Esophagus squamous epithelium (tissue), 5 donors: ENCODE results near the gene WNT7B. TPM values are rescaled to one million over a fixed set of nuclear protein-coding genes. Genes with fewer than 3 reads are reported as not detected.
A peak's percentile ranks its signal among the peaks of the same experiment; 100 is the strongest.

Experiments
- DNase-seq: peaks from one replicate; lab custom pipeline; 2025; lab: John Stamatoyannopoulos, UW
- H3K27ac ChIP-seq, 4 donors: fragments of 200-600 bp; sonication (generic); one replicate each; pipeline ENCODE4 v1.5.1; 2016 to 2019; ENCODE audit warnings: mild to moderate bottlenecking in 1 of 4
- H3K27me3 ChIP-seq, 4 donors: fragments of 200-600 bp; sonication (generic); 1 replicate in 3 of 4; 2 replicates in 1 of 4; pipeline versions ENCODE4 v1.5.1 to v1.6.0; 2017 to 2021; ENCODE audit warnings: antibody characterized with exemption in 1 of 4
- H3K36me3 ChIP-seq, 3 donors: fragments of 200-600 bp; sonication (generic); one replicate each; pipeline ENCODE4 v1.5.1; 2016 to 2019
- H3K4me1 ChIP-seq, 3 donors: fragments of 200-600 bp; sonication (generic); one replicate each; pipeline ENCODE4 v1.5.1; 2017 to 2019
- H3K4me3 ChIP-seq, 4 donors: fragments of 200-600 bp; sonication (generic); 1 replicate in 3 of 4; 2 replicates in 1 of 4; pipeline ENCODE4 v1.5.1; 2016 to 2019; ENCODE audit warnings: mild to moderate bottlenecking in 2 of 4, moderate library complexity in 1 of 4
- H3K9me3 ChIP-seq, 3 donors: fragments of 200-600 bp; sonication (generic); one replicate each; pipeline ENCODE4 v1.5.1; 2016 to 2019
- CTCF ChIP-seq, 6 experiments: fragments of 450-650 bp in 4 of 6; fragments of 200-600 bp in 2 of 6; sonication (generic) in 2 of 6; IDR thresholded peaks; one replicate each; pipeline ENCODE4 v1.5.1; 2016 to 2019; ENCODE audit warnings: antibody characterized with exemption in 6 of 6, mild to moderate bottlenecking in 4 of 6, moderate library complexity in 4 of 6
- POLR2A ChIP-seq, 4 donors: fragments of 450-650 bp; IDR thresholded peaks; one replicate each; pipeline ENCODE4 v1.6.1; 2017; ENCODE audit warnings: antibody characterized with exemption in 4 of 4, mild to moderate bottlenecking in 4 of 4, moderate library complexity in 3 of 4
- WGBS, 2 donors: methylation state at CpG; one replicate each; pipeline ENCODE4 v1.1.5; 2018; 5-methylcytosine and 5-hydroxymethylcytosine counted together
- intact Hi-C: fragments of 100-400 bp; cut with DNase I; formaldehyde crosslinking; loops from one replicate; pipeline ENCODE4 v1.15.0; 2022
- total RNA-seq, 4 donors: library from RNA; depleted of rRNA; stranded (reverse); fragments of >200 nt; gene quantifications; one replicate each; pipeline ENCODE4 v1.1.0, GENCODE V29; 2016
- donor health status: DM: yes; HTN: yes; CAD: no.

The WNT7B gene
- total RNA-seq, 4 donors from 2014 or later = 10.6 to 27.0 (median 16.1) TPM

GRCh38 chr22:45934659-45935341 is 42.2 kb downstream of the WNT7B start:
- Histone ChIP-seq H3K4me1 (peaks cover 12 to 21% (median 14%) of the 10 kb centered on the region in 3 donors), H3K9me3 (no peaks in the 10 kb centered on the region), H3K27ac (peak overlapping the region; percentile 56 to 82 (median 68)), H3K27me3 (peaks cover 0 to 57% (median 0%) of the 10 kb centered on the region in 4 donors), H3K4me3 (peak overlapping the region in 3 of 4 donors; percentile 8 to 39 (median 22)), H3K36me3 (peaks cover 0 to 12% (median 0%) of the 10 kb centered on the region in 3 donors)
- DNase-seq = no peak
- TF ChIP-seq POLR2A (IDR thresholded peaks at IDR 0.05) (no peak), CTCF (IDR thresholded peaks at IDR 0.05) (no peak)
- WGBS, 2 donors = 19 to 27% methylated on average over 18 to 21 of the region's 27 CpGs
- intact Hi-C loops = no loop called here

- Histone ChIP-seq H3K9me3 (no peaks in the 10 kb centered on the region), H3K4me1 (peaks cover 12 to 21% (median 14%) of the 10 kb centered on the region in 3 donors), H3K36me3 (peaks cover 0 to 13% (median 0%) of the 10 kb centered on the region in 3 donors), H3K27ac (peak overlapping the region in 2 of 4 donors; percentile 7 to 10), H3K4me3 (no peak overlapping the region), H3K27me3 (peaks cover 0 to 57% (median 0%) of the 10 kb centered on the region in 4 donors)
- intact Hi-C loops = no loop called here
- 60 to 81% methylated on average over 4 to 6 of the region's 6 CpGs for WGBS, 2 donors
- DNase-seq = no peak
- no peak for TF ChIP-seq POLR2A (IDR thresholded peaks at IDR 0.05)
- TF ChIP-seq CTCF (IDR thresholded peaks at IDR 0.05) = no peak
Measured at GRCh38 chr22:45934168-45934564, 42.8 kb downstream of the WNT7B start.

GRCh38 chr22:45933506-45934167 is 43.3 kb downstream of the WNT7B start:
- Histone ChIP-seq H3K9me3 (no peaks in the 10 kb centered on the region), H3K27ac (no peak overlapping the region), H3K36me3 (peaks cover 0 to 19% (median 0%) of the 10 kb centered on the region in 3 donors), H3K4me1 (peaks cover 12 to 21% (median 14%) of the 10 kb centered on the region in 3 donors), H3K4me3 (no peak overlapping the region), H3K27me3 (peaks cover 0 to 57% (median 0%) of the 10 kb centered on the region in 4 donors)
- WGBS, 2 donors = 81 to 83% methylated on average over 5 of the region's 18 CpGs
- no peak for DNase-seq
- intact Hi-C loops = no loop called here
- no peak for TF ChIP-seq POLR2A (IDR thresholded peaks at IDR 0.05)
- TF ChIP-seq CTCF (IDR thresholded peaks at IDR 0.05) = no peak

- no peaks in the 10 kb centered on the region for H3K9me3 ChIP-seq
- H3K4me1 ChIP-seq = peaks cover 12 to 21% (median 14%) of the 10 kb centered on the region in 3 donors
- no peak for DNase-seq
- intact Hi-C loops = no loop called here
- 52 to 53% methylated on average over 3 to 4 of the region's 6 CpGs for WGBS, 2 donors
- H3K27me3 ChIP-seq = peaks cover 0 to 57% (median 0%) of the 10 kb centered on the region in 4 donors
- peaks cover 0 to 34% (median 0%) of the 10 kb centered on the region in 3 donors for H3K36me3 ChIP-seq
- no peak overlapping the region for H3K4me3 ChIP-seq
- H3K27ac ChIP-seq = no peak overlapping the region
- TF ChIP-seq POLR2A (IDR thresholded peaks at IDR 0.05) = no peak
- no peak for TF ChIP-seq CTCF (IDR thresholded peaks at IDR 0.05)
Measured at GRCh38 chr22:45932071-45932470, 44.9 kb downstream of the WNT7B start.

GRCh38 chr22:45931042-45931441 is 45.9 kb downstream of the WNT7B start:
- Histone ChIP-seq H3K27me3 (peaks cover 0 to 56% (median 0%) of the 10 kb centered on the region in 4 donors), H3K9me3 (no peaks in the 10 kb centered on the region), H3K36me3 (peaks cover 0 to 35% (median 0%) of the 10 kb centered on the region in 3 donors), H3K4me3 (no peak overlapping the region), H3K27ac (no peak overlapping the region), H3K4me1 (peaks cover 12 to 21% (median 14%) of the 10 kb centered on the region in 3 donors)
- 70 to 91% methylated on average over 14 to 22 of the region's 38 CpGs for WGBS, 2 donors
- no peak for DNase-seq
- intact Hi-C loops = no loop called here
- TF ChIP-seq POLR2A (IDR thresholded peaks at IDR 0.05) (no peak), CTCF (IDR thresholded peaks at IDR 0.05) (no peak)
